Iris pigment epithelial cell (primary cell): ENCODE results near the gene ELL2.
"Not testable (repeated sequence)": the region's sequence is repeated elsewhere in the genome, so short reads cannot be mapped to it uniquely, and the experiment has no call there.

ENCODE experiments used
- DNase-seq: peaks from one replicate; pipeline ENCODE4 v3.0.0-alpha.2; 2011; ENCODE audit warnings: low read depth

Gene ELL2

GRCh38 chr5:95880081-95880926 is 81.3 kb downstream of the ELL2 start:
- no peak for DNase-seq

DNA sequence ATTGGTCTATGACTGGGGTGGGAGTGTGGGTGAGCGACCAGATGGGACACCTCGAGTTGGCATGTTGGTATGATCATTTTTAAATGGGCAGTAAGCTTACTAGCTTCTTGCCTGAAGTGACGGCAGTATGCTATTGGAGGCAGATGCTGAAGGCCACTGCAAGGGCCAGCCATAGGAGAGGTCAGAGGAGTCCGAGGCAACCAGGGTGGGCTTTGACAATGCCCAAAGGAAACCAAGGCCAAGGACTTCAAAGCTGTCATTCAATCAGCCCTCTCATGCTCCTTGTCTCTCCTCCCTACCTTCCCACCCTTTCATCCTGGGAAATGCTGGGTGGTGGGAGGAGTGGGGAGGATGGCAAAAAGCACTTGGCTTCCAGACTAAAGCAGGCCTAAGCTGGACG is 82.0 kb downstream of the ELL2 start:
- DNase-seq, result no peak

- DNase-seq, result no peak
Measured at GRCh38 chr5:95878417-95879323, 83.0 kb downstream of the ELL2 start.

GRCh38 chr5:95876782-95877181 is 84.9 kb downstream of the ELL2 start:
- DNase-seq, result no peak

DNA sequence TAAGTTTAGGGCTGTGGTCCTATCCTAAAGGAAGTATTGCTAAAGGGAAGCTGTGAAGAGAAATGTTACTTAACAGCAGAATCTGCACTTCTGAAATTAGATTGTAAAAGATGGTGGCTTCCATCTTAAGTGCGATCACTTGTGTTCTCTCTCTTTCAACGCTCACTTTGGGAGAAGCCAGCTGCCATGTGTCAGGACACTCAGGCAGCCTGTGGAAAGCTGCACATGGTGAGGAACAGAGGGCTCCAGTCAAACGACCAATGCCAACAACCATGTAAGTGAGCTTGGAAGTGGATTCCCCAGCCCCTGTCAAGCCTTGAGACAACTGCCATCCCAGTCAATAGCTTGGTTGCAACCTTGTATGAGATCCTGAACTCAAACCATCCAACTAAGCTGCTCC is 87.4 kb downstream of the ELL2 start:
- DNase-seq, result no peak

GRCh38 chr5:95873351-95873750 is 88.3 kb downstream of the ELL2 start:
- DNase-seq, result no peak

- no peak for DNase-seq
Measured at GRCh38 chr5:95872346-95873268, 89.0 kb downstream of the ELL2 start.

DNA sequence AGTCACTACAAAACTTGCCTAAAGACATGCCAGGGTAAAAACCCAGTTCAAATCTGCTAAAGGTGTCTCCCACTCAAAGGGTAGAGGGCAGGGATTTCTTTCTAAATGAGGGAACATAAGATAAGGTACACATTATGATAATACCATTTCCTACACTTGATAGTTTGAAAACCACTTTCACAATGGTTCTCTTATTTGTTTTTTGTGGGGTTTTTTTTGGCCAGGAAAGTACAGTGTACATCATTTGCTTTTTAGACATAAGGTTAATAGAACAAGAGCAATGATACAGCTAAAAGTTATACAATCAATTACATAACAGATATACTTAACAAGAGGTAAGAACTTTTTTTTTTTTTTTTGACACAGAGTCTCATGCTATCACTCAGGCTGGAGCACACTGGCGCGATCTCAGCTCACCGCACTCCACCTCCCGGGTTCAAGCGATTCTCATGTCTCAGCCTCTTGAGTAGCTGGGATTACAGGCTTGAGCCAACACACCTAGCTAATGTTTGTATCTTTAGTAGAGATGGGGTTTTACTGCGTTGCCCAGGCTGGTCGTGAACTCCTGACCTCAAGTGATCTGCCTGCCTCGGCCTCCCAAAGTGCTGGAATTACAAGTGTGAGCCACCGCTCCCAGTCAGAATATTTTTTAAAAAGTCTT is 90.4 kb downstream of the ELL2 start:
- no peak for DNase-seq

- DNase-seq, result peak; percentile 83
Measured at GRCh38 chr5:95870105-95870672, 91.5 kb downstream of the ELL2 start.

- not testable (repeated sequence) for DNase-seq
Measured at GRCh38 chr5:95869173-95869855, 92.3 kb downstream of the ELL2 start.

DNA sequence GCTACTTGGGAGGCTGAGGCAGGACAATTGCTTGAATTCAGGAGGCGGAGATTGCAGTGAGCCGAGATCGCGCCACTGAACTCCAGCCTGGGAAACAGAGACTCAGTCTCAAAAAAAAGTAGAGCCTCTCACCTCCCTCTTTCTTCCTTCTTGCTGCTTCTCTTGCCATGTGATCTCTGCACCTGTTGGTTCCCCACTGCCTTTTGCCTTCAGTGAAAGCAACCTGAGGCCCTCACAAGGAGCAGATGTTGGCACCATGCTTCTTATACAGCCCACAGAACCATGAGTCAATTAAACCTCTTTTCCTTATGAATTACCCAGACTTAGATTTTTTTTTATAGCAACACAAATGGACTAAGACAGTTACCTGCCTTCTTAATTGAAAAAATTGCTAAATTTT is 93.5 kb downstream of the ELL2 start:
- no peak for DNase-seq

DNA sequence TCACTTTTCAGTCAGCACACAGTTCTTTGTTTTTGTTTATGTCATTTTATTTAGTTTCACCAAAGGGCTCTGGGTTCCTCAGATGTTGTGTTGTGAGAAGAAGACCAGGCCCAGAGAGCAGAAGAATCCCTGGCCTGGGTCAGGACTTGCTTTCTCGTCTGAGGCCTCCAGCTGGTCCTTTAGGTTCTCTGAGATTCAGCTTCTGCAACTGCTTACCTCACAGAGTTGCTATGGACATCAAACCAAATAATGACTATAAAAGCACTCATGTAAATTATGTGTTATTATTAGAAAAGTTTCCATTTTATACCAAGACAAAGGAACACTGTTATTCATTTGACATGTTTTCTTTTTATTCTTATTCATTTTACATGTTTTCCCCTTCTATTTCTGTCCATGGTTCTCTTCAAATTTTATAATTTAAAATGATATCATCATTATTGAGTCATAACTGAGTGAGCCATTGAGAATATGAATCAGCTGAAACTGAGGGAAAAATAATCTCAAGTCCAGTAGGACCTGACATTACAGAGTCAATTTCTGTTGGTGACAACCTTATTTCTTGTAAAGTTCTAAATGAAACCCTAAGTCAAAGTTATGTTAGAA is 95.1 kb downstream of the ELL2 start:
- no peak for DNase-seq

DNA sequence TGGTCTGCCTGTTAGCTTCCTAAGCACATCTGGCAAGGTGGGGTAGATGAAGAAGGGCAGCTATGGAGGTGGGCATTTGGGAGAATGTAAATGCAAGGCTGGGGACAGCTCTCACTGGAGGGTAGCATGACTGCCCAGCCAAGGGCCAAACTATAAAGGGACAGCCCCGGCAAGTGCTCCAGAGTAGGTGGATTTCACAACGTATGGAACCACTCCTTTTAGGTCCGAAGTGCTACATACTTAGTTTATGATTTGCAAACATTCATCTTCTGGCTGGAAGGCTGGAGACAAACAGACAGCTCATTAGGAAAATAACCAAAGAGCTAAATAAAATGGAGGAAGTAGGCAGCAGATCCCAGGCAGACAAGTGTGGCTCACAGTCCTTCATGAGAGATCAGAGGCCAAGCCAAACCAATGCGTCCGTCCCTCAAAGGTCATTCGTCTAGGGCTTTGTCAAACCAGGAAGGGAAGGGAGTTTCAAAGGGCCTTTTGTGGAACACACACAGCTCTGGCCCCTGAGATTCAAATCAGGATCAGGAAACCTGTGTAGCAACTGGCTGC is 96.6 kb downstream of the ELL2 start:
- DNase-seq, result no peak

DNA sequence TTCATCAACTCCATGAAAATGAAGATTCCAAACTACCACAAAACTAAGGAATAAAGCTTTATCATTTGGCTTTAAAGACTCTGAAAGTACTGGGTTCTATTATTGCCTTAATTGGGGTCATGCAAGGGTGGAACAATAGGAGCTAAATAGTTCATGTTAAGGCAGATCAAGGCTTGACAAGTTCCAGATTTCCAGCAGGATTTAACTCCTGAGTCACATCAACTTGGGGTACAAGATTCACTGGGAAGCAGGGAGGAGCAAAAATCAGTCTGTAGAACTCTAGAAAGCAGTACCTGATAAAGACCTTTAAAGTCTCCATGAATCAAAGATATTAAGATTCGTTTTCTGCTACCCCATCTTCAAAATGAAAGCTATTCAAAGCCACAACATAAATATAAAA is 97.2 kb downstream of the ELL2 start:
- DNase-seq, result no peak

DNA sequence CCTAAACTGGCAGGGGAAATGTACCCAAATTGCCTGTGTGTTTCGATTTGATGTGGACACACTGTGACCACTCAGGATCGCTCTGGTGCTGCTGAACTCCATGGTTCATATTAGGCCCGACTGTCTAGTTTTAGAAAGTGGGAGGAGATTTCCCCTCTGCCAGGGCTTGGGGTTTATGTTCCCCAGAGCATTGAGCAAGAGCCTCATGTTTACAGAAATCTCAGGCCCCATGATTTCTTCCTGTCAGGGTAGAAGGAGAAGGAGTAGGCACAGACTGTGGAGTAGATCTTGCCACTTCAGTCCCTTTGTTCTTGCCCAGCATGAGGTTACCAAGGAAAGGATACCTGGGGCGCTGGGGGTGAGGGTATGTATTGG is 98.3 kb downstream of the ELL2 start:
- peak; percentile 91 for DNase-seq

- peak; percentile 56 for DNase-seq
Measured at GRCh38 chr5:95862671-95863382, 98.8 kb downstream of the ELL2 start.

DNA sequence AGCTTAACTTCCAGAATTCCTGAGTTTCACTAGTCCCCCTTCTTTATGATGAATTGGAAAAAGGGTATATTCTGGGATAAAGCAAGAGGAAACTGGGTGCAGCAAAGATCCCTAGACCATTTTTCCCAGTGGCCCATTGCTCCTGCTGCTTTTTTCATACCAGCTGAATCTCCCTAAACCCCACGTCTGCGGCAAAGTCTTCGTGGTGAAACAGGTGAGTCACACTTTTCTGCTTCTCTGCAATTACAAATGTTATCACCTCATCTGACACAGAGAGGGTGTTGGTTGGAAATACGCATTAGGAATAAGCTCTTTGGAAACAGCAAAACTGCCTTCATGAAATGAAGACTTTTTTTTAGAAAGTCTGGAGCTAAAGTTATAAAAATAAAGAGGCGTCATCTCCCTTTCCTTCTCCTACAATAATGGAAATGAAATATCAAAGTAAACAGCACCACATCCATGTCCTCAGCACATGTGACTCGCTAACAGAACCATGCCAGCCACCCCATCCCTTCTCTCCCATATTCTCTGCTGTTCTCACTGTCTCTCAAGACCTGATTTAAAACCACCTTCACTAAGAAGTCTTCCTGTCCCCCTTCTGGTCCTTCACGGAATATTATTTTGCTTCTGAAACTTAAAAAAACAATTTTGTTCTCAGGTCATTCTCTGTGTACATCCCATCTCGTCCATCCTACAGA is 99.6 kb downstream of the ELL2 start:
- DNase-seq, result peak; percentile 92

DNA sequence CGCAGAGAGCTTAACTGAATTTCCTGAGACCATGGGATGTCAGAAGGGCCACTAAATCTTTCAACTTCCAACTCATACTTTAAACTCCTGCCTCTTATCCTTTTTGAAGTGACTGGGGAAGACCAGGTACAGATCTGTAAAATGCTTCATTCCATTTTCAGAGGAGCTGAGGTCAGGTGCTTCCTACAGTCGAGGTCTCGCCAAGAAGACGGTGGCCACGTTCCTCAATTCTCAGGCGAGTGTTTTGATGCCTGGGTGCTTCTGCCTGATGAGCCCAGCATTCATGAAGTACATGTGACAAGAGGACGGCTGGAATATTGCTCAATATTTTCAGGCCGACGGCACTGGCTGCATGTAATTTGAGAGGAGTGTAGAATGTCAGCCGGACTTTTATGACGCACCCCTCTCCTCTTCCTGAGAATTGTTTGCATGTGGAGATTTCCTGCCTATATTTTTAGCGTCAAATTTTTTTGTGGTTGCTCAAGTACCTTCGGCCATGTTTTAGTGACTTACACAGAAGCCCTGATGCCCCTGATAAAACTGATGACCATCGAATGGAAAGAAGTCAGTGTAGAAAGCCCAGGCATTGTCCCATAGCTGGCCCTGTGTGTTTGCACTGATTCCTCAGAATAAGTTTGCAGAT is 100.3 kb downstream of the ELL2 start:
- peak; percentile 100 for DNase-seq
